Activated T-cell treated with anti-CD3 and anti-CD28 coated beads for 4 hours (primary cell): ENCODE data around the gene DNER.

Experiments
- DNase-seq: peaks from one replicate; pipeline ENCODE4 v3.0.0-alpha.2; 2020

Gene DNER

GRCh38 chr2:229431327-229431954 lies 282.9 kb downstream of the DNER start:
- no peak for DNase-seq

DNA sequence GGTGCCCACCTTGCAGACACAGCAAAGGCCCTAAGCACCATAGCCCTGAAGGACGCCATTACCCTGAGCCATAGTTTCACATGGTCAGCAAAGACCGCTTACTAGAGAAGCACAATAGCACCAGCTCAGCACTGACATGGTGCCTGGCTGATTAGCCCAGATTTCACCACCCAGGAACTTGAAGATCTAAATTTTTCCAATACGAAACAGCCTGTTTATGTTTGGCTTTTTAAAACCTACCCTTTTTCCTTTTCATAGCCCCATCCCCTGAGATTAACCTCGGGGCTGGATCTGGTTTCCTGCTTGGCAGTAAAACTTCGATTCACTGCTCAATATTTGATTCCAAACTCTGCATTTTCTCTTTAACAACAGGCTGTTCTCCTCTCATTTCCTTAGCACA lies 284.8 kb downstream of the DNER start:
- DNase-seq = no peak

- DNase-seq = no peak
Observed at GRCh38 chr2:229426464-229426863, 287.9 kb downstream of the DNER start.

GRCh38 chr2:229425598-229425997 lies 288.8 kb downstream of the DNER start:
- DNase-seq = no peak

DNA sequence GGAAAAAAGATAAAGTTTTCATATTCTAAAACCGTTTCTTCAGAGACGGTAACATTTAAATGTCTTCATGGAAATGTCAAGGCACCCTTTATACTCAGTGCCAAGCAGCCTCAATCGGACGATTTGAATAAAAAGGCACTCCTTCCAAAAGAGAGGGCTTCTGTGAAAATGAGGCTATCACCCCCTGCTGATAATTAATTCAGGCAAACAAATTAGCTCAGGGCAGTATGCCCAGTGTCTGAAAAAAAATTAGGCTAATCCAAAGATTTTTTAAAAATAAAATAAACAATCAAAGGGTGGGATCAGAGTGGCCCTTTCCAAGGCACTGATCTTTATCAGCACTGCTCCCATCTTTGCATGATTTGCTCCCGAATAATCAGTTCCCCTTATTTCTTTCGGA lies 292.3 kb downstream of the DNER start:
- DNase-seq = no peak

GRCh38 chr2:229419158-229419557 lies 295.2 kb downstream of the DNER start:
- DNase-seq = no peak

DNA sequence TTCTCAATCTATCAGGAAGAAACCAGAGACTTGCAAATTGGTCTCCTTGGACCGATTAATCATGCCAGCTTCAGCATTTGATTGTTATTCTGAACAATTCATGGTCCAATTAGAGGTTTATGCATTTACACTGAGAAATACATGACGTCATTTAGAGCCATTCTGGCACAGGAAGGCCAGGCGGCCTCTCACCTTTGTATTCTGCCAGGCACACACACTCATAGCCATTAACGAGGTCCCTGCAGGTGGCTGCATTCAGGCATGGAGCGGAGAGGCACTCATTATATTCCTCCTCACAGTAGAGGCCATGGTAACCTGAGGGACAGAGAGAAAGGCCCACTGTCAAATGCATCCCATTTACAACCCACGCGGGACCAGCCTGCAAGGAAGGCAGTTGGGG lies 296.4 kb downstream of the DNER start:
- DNase-seq = no peak

DNA sequence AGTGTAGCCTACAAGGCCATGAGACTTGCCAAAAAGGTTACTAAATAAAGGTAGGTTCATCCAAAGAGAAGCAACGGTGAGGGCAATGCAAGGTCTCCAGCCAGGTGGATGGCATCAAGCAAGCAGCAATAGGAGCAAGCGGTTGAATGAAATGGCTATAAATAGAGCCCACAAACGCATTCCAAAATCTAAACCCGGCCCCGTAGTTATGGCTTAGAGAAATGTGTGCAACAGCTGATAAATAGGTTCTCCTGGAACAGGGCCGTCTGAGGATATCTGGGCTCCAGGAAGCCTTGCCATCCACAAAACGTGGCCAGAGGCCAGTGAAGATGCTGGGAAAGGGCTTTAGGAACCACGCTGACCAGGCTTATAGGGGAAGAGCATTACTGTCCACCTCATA lies 297.2 kb downstream of the DNER start:
- DNase-seq = no peak

GRCh38 chr2:229416116-229416694 lies 298.1 kb downstream of the DNER start:
- no peak for DNase-seq

DNA sequence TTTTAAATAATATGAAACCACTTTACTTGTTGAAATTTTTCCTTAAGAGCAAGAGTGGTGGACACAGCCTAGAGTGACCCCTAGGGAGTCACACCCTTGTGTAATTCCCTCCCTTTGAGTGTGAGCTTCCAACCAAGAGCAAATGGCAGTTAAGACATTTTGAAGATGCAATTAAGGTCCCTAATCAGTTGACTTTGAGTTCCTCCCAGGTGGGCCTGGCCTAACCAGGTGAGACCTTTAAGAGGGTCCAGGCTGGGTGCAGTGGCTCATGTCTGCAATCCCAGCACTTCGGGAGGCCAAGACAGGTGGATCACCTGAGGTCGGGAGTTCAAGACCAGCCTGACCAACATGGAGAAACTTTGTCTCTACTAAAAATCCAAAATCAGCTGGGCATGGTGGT lies 299.7 kb downstream of the DNER start:
- no peak for DNase-seq

- no peak for DNase-seq
Observed at GRCh38 chr2:229412686-229413085, 301.7 kb downstream of the DNER start.

DNA sequence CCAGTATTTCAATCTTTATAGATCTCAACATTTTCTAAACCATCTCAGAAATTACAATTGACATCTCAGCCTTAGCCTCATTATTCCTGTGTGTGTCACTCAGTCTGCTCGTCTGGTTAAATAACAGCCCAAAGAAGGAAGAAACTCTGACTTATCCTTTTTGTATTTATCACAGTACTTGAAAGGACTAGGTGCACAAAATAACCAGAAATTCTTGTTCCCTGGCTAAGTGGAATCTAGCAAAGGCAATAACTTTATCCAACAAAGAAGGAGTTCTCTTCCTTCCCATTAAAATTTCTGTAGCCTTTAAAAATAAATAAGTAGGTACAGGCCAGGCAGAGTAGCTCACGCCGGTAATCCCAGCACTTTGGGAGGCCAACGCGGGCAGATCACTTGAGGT lies 303.4 kb downstream of the DNER start:
- DNase-seq = no peak

DNA sequence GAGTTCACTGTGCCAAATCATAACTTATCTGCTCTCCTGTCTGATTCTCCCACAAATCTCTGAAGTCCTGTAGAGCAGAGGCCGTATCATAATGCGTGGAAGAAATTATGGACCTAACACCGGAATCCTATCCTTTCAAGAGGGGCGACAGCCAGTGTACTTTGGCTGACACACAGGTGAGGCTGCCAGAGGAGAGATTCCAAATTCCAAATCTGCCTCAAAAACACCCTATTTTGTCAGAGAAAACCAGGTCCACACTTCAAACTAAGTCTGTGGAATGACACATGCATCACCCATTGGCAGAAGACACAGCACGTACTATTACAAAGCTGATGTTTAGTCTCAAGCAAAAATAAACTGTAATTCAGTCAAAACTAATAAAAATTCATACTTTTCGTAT lies 304.1 kb downstream of the DNER start:
- DNase-seq = no peak

- no peak for DNase-seq
Observed at GRCh38 chr2:229409751-229410181, 304.6 kb downstream of the DNER start.

- DNase-seq = no peak
Observed at GRCh38 chr2:229408962-229409361, 305.4 kb downstream of the DNER start.

- DNase-seq = no peak
Observed at GRCh38 chr2:229408356-229408755, 306.0 kb downstream of the DNER start.

- no peak for DNase-seq
Observed at GRCh38 chr2:229407170-229407569, 307.2 kb downstream of the DNER start.

GRCh38 chr2:229405796-229406195 lies 308.6 kb downstream of the DNER start:
- no peak for DNase-seq

GRCh38 chr2:229403296-229403695 lies 311.1 kb downstream of the DNER start:
- DNase-seq = no peak

GRCh38 chr2:229401171-229401865 lies 313.0 kb downstream of the DNER start:
- DNase-seq = no peak

- no peak for DNase-seq
Observed at GRCh38 chr2:229393926-229394325, 320.4 kb downstream of the DNER start.

GRCh38 chr2:229392196-229392595 lies 322.2 kb downstream of the DNER start:
- no peak for DNase-seq

GRCh38 chr2:229388731-229389130 lies 325.6 kb downstream of the DNER start:
- DNase-seq = no peak

DNA sequence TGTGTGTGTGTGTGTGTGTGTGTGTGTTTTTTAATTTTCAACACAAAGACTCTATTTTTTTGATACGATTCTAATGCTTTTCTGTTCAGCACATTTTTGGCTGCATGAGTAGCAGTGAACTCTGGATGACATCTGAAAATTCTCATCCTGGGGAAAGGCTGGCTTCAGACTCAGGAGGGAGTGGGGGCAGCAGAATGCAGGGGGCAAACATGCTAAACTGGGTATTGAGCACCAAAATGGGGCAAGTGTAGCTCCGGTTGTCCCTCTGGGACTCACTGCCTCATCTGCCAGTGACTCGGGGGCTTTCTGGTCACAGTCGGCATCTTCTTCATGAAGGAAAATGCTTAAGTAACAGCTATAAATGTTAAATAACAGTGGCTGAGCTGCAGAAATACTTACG lies 326.5 kb downstream of the DNER start:
- DNase-seq = no peak
